GM21367 (cell line): ENCODE results near the gene TACSTD2.
"Not testable (repeated sequence)": the region's sequence is repeated elsewhere in the genome, so short reads cannot be mapped to it uniquely, and the experiment has no call there.

Experiments used
- ATAC-seq: cut with Tn5 transposase; IDR thresholded peaks from one replicate; pipeline ENCODE4 v1.9.1; 2021; ENCODE audit not compliant: unreplicated experiment

Gene TACSTD2

GRCh38 chr1:58576727-58577653, at the start of gene TACSTD2:
TACSTD2 (minus strand) TSS chr1:58577252; CDS start chr1:58577156, 96 bp downstream.
- no peak for ATAC-seq

- ATAC-seq = no peak
These were observed 49.2 kb upstream of the TACSTD2 start for GRCh38 chr1:58626293-58626692.

GRCh38 chr1:58623259-58623658, 46.2 kb upstream of the TACSTD2 start:
- not testable (repeated sequence) for ATAC-seq

GRCh38 chr1:58622571-58622970, 45.5 kb upstream of the TACSTD2 start:
- ATAC-seq = no peak

GRCh38 chr1:58621391-58621790, 44.3 kb upstream of the TACSTD2 start:
- ATAC-seq = no peak

GRCh38 chr1:58620926-58621325, 43.9 kb upstream of the TACSTD2 start:
- ATAC-seq = no peak

GRCh38 chr1:58620259-58620658, 43.2 kb upstream of the TACSTD2 start:
- ATAC-seq = no peak

- ATAC-seq = no peak
These were observed 42.4 kb upstream of the TACSTD2 start for GRCh38 chr1:58619286-58620054.

- ATAC-seq = no peak
These were observed 41.3 kb upstream of the TACSTD2 start for GRCh38 chr1:58618303-58618702.

- no peak for ATAC-seq
These were observed 34.9 kb upstream of the TACSTD2 start for GRCh38 chr1:58611861-58612385.

GRCh38 chr1:58608945-58609344, 31.9 kb upstream of the TACSTD2 start:
- ATAC-seq = no peak

GRCh38 chr1:58608297-58608696, 31.2 kb upstream of the TACSTD2 start:
- ATAC-seq = no peak

- ATAC-seq = no peak
These were observed 30.3 kb upstream of the TACSTD2 start for GRCh38 chr1:58607391-58607790.

GRCh38 chr1:58601921-58602320, 24.9 kb upstream of the TACSTD2 start:
- ATAC-seq = not testable (repeated sequence)

- ATAC-seq = no peak
These were observed 20.9 kb upstream of the TACSTD2 start for GRCh38 chr1:58597996-58598395.

- ATAC-seq = no peak
These were observed 20.0 kb upstream of the TACSTD2 start for GRCh38 chr1:58597076-58597475.

- no peak for ATAC-seq
These were observed 19.6 kb upstream of the TACSTD2 start for GRCh38 chr1:58596631-58597052.

GRCh38 chr1:58594546-58594945, 17.5 kb upstream of the TACSTD2 start:
- no peak for ATAC-seq

- ATAC-seq = no peak
These were observed 15.6 kb upstream of the TACSTD2 start for GRCh38 chr1:58592522-58593134.

GRCh38 chr1:58591806-58592205, 14.8 kb upstream of the TACSTD2 start:
- no peak for ATAC-seq

GRCh38 chr1:58590019-58590418, 13.0 kb upstream of the TACSTD2 start:
- ATAC-seq = no peak
